HepG2 (cell line): Measurements from ENCODE around the gene LIPN.

Experiments
- ASH2L ChIP-seq: fragments of 300-600, 200-600 bp; sonication (generic); IDR thresholded peaks from 2 replicates; pipeline ENCODE4 v1.7.0; 2017; ENCODE audit warnings: low read depth, mild to moderate bottlenecking, moderate library complexity, mixed read lengths, low read length; ENCODE audit not compliant: insufficient read length
- GABPB1 ChIP-seq: IDR thresholded peaks from 2 replicates; pipeline ENCODE4 v1.6.1; 2016; ENCODE audit warnings: mild to moderate bottlenecking, missing genetic modification reagents, moderate library complexity, missing compliant biosample characterization
- MAF1 ChIP-seq: sonication (generic); formaldehyde crosslinking; IDR thresholded peaks from 2 replicates; pipeline ENCODE4 v1.5.0; 2020; ENCODE audit warnings: missing genetic modification reagents, borderline replicate concordance
- PHF21A ChIP-seq: sonication (generic); formaldehyde crosslinking; IDR thresholded peaks from 2 replicates; pipeline ENCODE4 v1.5.0; 2020; ENCODE audit warnings: mild to moderate bottlenecking, missing genetic modification reagents
- TP53 ChIP-seq: sonication (generic); formaldehyde crosslinking; conservative IDR thresholded peaks from 2 replicates; pipeline ENCODE4 v1.4.0; 2020; ENCODE audit warnings: missing genetic modification reagents
- ZNF558 ChIP-seq: sonication (generic); formaldehyde crosslinking; IDR thresholded peaks from 2 replicates; pipeline ENCODE4 v1.9.0; 2022; ENCODE audit warnings: mild to moderate bottlenecking, missing genetic modification reagents, borderline replicate concordance

GRCh38 chr10:88721392-88721791 lies 38.4 kb upstream of the LIPN start:
- TF ChIP-seq ASH2L (no peak), GABPB1 (CRISPR knock-in tag) (no peak), TP53 (no peak), ZNF558 (CRISPR knock-in tag) (no peak), PHF21A (no peak), MAF1 (CRISPR knock-in tag) (no peak)
